ENCODE measurements around the gene TEF. TPM values are rescaled to one million over a fixed set of nuclear protein-coding genes. Genes with fewer than 3 reads are reported as not detected.
"Not testable (repeated sequence)": the region's sequence is repeated elsewhere in the genome, so short reads cannot be mapped to it uniquely, and the experiment has no call there.

Gene TEF
- total and polyA plus RNA-seq, 5 donors from 2014 or later = 4.6 to 9.4 (median 5.4) TPM

GRCh38 chr22:41387341-41387740, 5.6 kb downstream of the TEF start:
- Mint-ChIP-seq H3K9me3 (no peaks in the 10 kb centered on the region), H3K4me3 (no peak overlapping the region), H3K27ac (no peak overlapping the region), H3K4me1 (peaks cover 0 to 19% (median 7%) of the 10 kb centered on the region in 4 donors), H3K27me3 (no peaks in the 10 kb centered on the region), H3K36me3 (peaks cover 10% of the 10 kb centered on the region)
- H3K27me3 ChIP-seq (ENCODE audit: control insufficient read depth, insufficient read depth, low read length) = no peaks in the 10 kb centered on the region
- no peaks in the 10 kb centered on the region for H3K9me3 ChIP-seq (ENCODE audit: control insufficient read depth in 2 of 2, low read length in 2 of 2)
- H3K4me1 ChIP-seq (ENCODE audit: control insufficient read depth, insufficient read depth, low read length, poor library complexity, severe bottlenecking) = peaks cover 6% of the 10 kb centered on the region
- no peak for ATAC-seq (ENCODE audit: low read depth in 2 of 2)
- DNase-seq = no peak
- no peak overlapping the region for H3K4me3 ChIP-seq (ENCODE audit: low read depth, low read length)
- no peak overlapping the region for H3K27ac ChIP-seq (ENCODE audit: insufficient read depth, low read length, poor library complexity, severe bottlenecking)
- H3K36me3 ChIP-seq (ENCODE audit: control insufficient read depth, insufficient read depth, low read length) = peaks cover 16% of the 10 kb centered on the region

GRCh38 chr22:41394012-41394356, 12.2 kb downstream of the TEF start:
- H3K4me3 ChIP-seq (ENCODE audit: low read depth, low read length) = no peak overlapping the region
- H3K9me3 ChIP-seq (ENCODE audit: control insufficient read depth in 2 of 2, low read length in 2 of 2) = no peaks in the 10 kb centered on the region
- no peaks in the 10 kb centered on the region for H3K9me3 Mint-ChIP-seq
- peaks cover 53% of the 10 kb centered on the region for H3K36me3 ChIP-seq (ENCODE audit: control insufficient read depth, insufficient read depth, low read length)
- no peak overlapping the region for H3K27ac ChIP-seq (ENCODE audit: insufficient read depth, low read length, poor library complexity, severe bottlenecking)
- DNase-seq (no peak), ATAC-seq (ENCODE audit: low read depth in 2 of 2) (no peak)
- H3K4me1 ChIP-seq (ENCODE audit: control insufficient read depth, insufficient read depth, low read length, poor library complexity, severe bottlenecking) = no peaks in the 10 kb centered on the region
- no peak overlapping the region for H3K27ac Mint-ChIP-seq
- no peaks in the 10 kb centered on the region for H3K27me3 Mint-ChIP-seq
- no peaks in the 10 kb centered on the region for H3K27me3 ChIP-seq (ENCODE audit: control insufficient read depth, insufficient read depth, low read length)
- H3K4me3 Mint-ChIP-seq = no peak overlapping the region
- H3K36me3 Mint-ChIP-seq = peaks cover 21% of the 10 kb centered on the region
- H3K4me1 Mint-ChIP-seq = peaks cover 0 to 2% (median 0%) of the 10 kb centered on the region in 4 donors

- no peak for DNase-seq
- H3K4me3 Mint-ChIP-seq = no peak overlapping the region
- no peaks in the 10 kb centered on the region for H3K9me3 Mint-ChIP-seq
Measured at GRCh38 chr22:41395531-41396240, 13.9 kb downstream of the TEF start.

GRCh38 chr22:41397143-41397811, 15.5 kb downstream of the TEF start:
- ATAC-seq (ENCODE audit: low read depth in 2 of 2) (peak in 1 of 2 donors; percentile 20), DNase-seq (no peak)
- H3K4me3 ChIP-seq (ENCODE audit: low read depth, low read length) = no peak overlapping the region
- H3K36me3 Mint-ChIP-seq = peaks cover 12% of the 10 kb centered on the region
- no peaks in the 10 kb centered on the region for H3K4me1 Mint-ChIP-seq
- H3K27me3 Mint-ChIP-seq = no peaks in the 10 kb centered on the region
- peaks cover 43% of the 10 kb centered on the region for H3K36me3 ChIP-seq (ENCODE audit: control insufficient read depth, insufficient read depth, low read length)
- no peak overlapping the region for H3K27ac Mint-ChIP-seq
- no peak overlapping the region for H3K27ac ChIP-seq (ENCODE audit: insufficient read depth, low read length, poor library complexity, severe bottlenecking)
- H3K4me1 ChIP-seq (ENCODE audit: control insufficient read depth, insufficient read depth, low read length, poor library complexity, severe bottlenecking) = no peaks in the 10 kb centered on the region
- no peaks in the 10 kb centered on the region for H3K9me3 ChIP-seq (ENCODE audit: control insufficient read depth in 2 of 2, low read length in 2 of 2)
- no peaks in the 10 kb centered on the region for H3K9me3 Mint-ChIP-seq
- no peaks in the 10 kb centered on the region for H3K27me3 ChIP-seq (ENCODE audit: control insufficient read depth, insufficient read depth, low read length)
- H3K4me3 Mint-ChIP-seq = no peak overlapping the region

More at GRCh38 chr22:41395531-41396240, 13.9 kb downstream of the TEF start:
- Mint-ChIP-seq H3K27me3 (no peaks in the 10 kb centered on the region), H3K36me3 (peaks cover 16% of the 10 kb centered on the region), H3K4me1 (peaks cover 0 to 2% (median 0%) of the 10 kb centered on the region in 4 donors), H3K27ac (peak overlapping the region in 1 of 3 donors; percentile 56)
- Histone ChIP-seq H3K4me3 (ENCODE audit: low read depth, low read length) (no peak overlapping the region), H3K9me3 (ENCODE audit: control insufficient read depth in 2 of 2, low read length in 2 of 2) (no peaks in the 10 kb centered on the region), H3K4me1 (ENCODE audit: control insufficient read depth, insufficient read depth, low read length, poor library complexity, severe bottlenecking) (no peaks in the 10 kb centered on the region), H3K27ac (ENCODE audit: insufficient read depth, low read length, poor library complexity, severe bottlenecking) (no peak overlapping the region), H3K36me3 (ENCODE audit: control insufficient read depth, insufficient read depth, low read length) (peaks cover 48% of the 10 kb centered on the region), H3K27me3 (ENCODE audit: control insufficient read depth, insufficient read depth, low read length) (no peaks in the 10 kb centered on the region)
- ATAC-seq (ENCODE audit: low read depth in 2 of 2) = no peak

- ATAC-seq (ENCODE audit: low read depth in 2 of 2) (no peak), DNase-seq (no peak)
- Mint-ChIP-seq H3K27ac (no peak overlapping the region), H3K4me1 (peaks cover 0 to 5% (median 4%) of the 10 kb centered on the region in 4 donors), H3K27me3 (no peaks in the 10 kb centered on the region), H3K36me3 (peaks cover 12% of the 10 kb centered on the region), H3K4me3 (no peak overlapping the region), H3K9me3 (no peaks in the 10 kb centered on the region)
- peaks cover 4% of the 10 kb centered on the region for H3K4me1 ChIP-seq (ENCODE audit: control insufficient read depth, insufficient read depth, low read length, poor library complexity, severe bottlenecking)
- no peaks in the 10 kb centered on the region for H3K27me3 ChIP-seq (ENCODE audit: control insufficient read depth, insufficient read depth, low read length)
- no peak overlapping the region for H3K27ac ChIP-seq (ENCODE audit: insufficient read depth, low read length, poor library complexity, severe bottlenecking)
- H3K9me3 ChIP-seq (ENCODE audit: control insufficient read depth in 2 of 2, low read length in 2 of 2) = no peaks in the 10 kb centered on the region
- no peak overlapping the region for H3K4me3 ChIP-seq (ENCODE audit: low read depth, low read length)
- peaks cover 41% of the 10 kb centered on the region for H3K36me3 ChIP-seq (ENCODE audit: control insufficient read depth, insufficient read depth, low read length)
Measured at GRCh38 chr22:41398921-41399320, 17.2 kb downstream of the TEF start.

GRCh38 chr22:41401781-41402648, 20.3 kb downstream of the TEF start:
- H3K36me3 Mint-ChIP-seq = no peaks in the 10 kb centered on the region
- ATAC-seq (ENCODE audit: low read depth in 2 of 2) (no peak), DNase-seq (no peak)
- peaks cover 6% of the 10 kb centered on the region for H3K4me1 ChIP-seq (ENCODE audit: control insufficient read depth, insufficient read depth, low read length, poor library complexity, severe bottlenecking)
- no peak overlapping the region for H3K4me3 ChIP-seq (ENCODE audit: low read depth, low read length)
- H3K27ac Mint-ChIP-seq = peak overlapping the region in 1 of 3 donors; percentile 51
- H3K27ac ChIP-seq (ENCODE audit: insufficient read depth, low read length, poor library complexity, severe bottlenecking) = no peak overlapping the region
- H3K4me1 Mint-ChIP-seq = peaks cover 0 to 11% (median 5%) of the 10 kb centered on the region in 4 donors
- no peaks in the 10 kb centered on the region for H3K9me3 ChIP-seq (ENCODE audit: control insufficient read depth in 2 of 2, low read length in 2 of 2)
- H3K27me3 Mint-ChIP-seq = no peaks in the 10 kb centered on the region
- no peaks in the 10 kb centered on the region for H3K9me3 Mint-ChIP-seq
- H3K27me3 ChIP-seq (ENCODE audit: control insufficient read depth, insufficient read depth, low read length) = no peaks in the 10 kb centered on the region
- H3K4me3 Mint-ChIP-seq = no peak overlapping the region
- H3K36me3 ChIP-seq (ENCODE audit: control insufficient read depth, insufficient read depth, low read length) = peaks cover 12% of the 10 kb centered on the region

GRCh38 chr22:41402851-41403250, 21.1 kb downstream of the TEF start:
- H3K36me3 Mint-ChIP-seq, H3K4me3 Mint-ChIP-seq: not testable (repeated sequence)
- H3K4me1 Mint-ChIP-seq = peaks cover 0 to 11% (median 5%) of the 10 kb centered on the region in 4 donors

More at GRCh38 chr22:41402851-41403250, 21.1 kb downstream of the TEF start:
- H3K9me3 ChIP-seq (ENCODE audit: control insufficient read depth in 2 of 2, low read length in 2 of 2); H3K4me1 ChIP-seq (ENCODE audit: control insufficient read depth, insufficient read depth, low read length, poor library complexity, severe bottlenecking); H3K27me3 ChIP-seq (ENCODE audit: control insufficient read depth, insufficient read depth, low read length); H3K27ac ChIP-seq (ENCODE audit: insufficient read depth, low read length, poor library complexity, severe bottlenecking); DNase-seq; H3K36me3 ChIP-seq (ENCODE audit: control insufficient read depth, insufficient read depth, low read length); H3K27me3 Mint-ChIP-seq; H3K9me3 Mint-ChIP-seq; H3K27ac Mint-ChIP-seq; H3K4me3 ChIP-seq (ENCODE audit: low read depth, low read length); ATAC-seq (ENCODE audit: low read depth in 2 of 2): not testable (repeated sequence)

Data from CD4-positive, CD25-positive, alpha-beta regulatory T cell (primary cell).